Ascending aorta (tissue), 2 donors: ENCODE measurements around the gene ERN1. TPM values are rescaled to one million over a fixed set of nuclear protein-coding genes. Genes with fewer than 3 reads are reported as not detected.
A peak's percentile ranks its signal among the peaks of the same experiment; 100 is the strongest.
"Not testable (repeated sequence)": the region's sequence is repeated elsewhere in the genome, so short reads cannot be mapped to it uniquely, and the experiment has no call there.

Experiments used
- DNase-seq, 2 donors: peaks; one replicate each; pipeline ENCODE4 v3.0.0-alpha.2; 2019; ENCODE audit warnings: low spot score in 2 of 2
- H3K27ac ChIP-seq, 2 donors: fragments of 200-600 bp; sonication (generic); one replicate each; pipeline ENCODE4 v1.5.1; 2016 to 2017; ENCODE audit warnings: mild to moderate bottlenecking in 1 of 2
- H3K27me3 ChIP-seq: fragments of 200-600 bp; sonication (generic); one replicate; pipeline ENCODE4 v1.5.1; 2017
- H3K36me3 ChIP-seq, 2 donors: fragments of 200-600 bp; sonication (generic); one replicate each; pipeline ENCODE4 v1.5.1; 2016
- H3K4me1 ChIP-seq, 2 donors: fragments of 200-600 bp; sonication (generic); one replicate each; pipeline ENCODE4 v1.5.1; 2016 to 2017; ENCODE audit warnings: mild to moderate bottlenecking in 1 of 2
- H3K4me3 ChIP-seq, 2 donors: fragments of 200-600 bp; sonication (generic); one replicate each; pipeline ENCODE4 v1.5.1; 2016 to 2017; ENCODE audit warnings: mild to moderate bottlenecking in 1 of 2
- H3K9me3 ChIP-seq, 2 donors: fragments of 200-600 bp; sonication (generic); one replicate each; pipeline ENCODE4 v1.5.1; 2016
- intact Hi-C: fragments of 100-400 bp; cut with DNase I; formaldehyde crosslinking; loops from one replicate; pipeline ENCODE4 v1.15.1; 2023
- total RNA-seq: library from RNA; depleted of rRNA; stranded (reverse); fragments of >200 nt; gene quantifications from one replicate; pipeline ENCODE4 v1.1.0, GENCODE V29; 2016
- TF ChIP-seq, protein P1 (sequence below), 3 experiments: fragments of 200-600 bp in 2 of 3; fragments of 450-650 bp in 1 of 3; sonication (generic) in 2 of 3; IDR thresholded peaks; one replicate each; pipeline ENCODE4 v1.5.1; 2016 to 2019; ENCODE audit warnings: antibody characterized with exemption in 3 of 3, mild to moderate bottlenecking in 1 of 3, moderate library complexity in 1 of 3

Gene ERN1
- total RNA-seq, 1 donor from 2014 or later: 26.5 TPM

- no peak overlapping the region for H3K27ac ChIP-seq
- intact Hi-C loops: no loop called here
- TF ChIP-seq, protein P1, sequence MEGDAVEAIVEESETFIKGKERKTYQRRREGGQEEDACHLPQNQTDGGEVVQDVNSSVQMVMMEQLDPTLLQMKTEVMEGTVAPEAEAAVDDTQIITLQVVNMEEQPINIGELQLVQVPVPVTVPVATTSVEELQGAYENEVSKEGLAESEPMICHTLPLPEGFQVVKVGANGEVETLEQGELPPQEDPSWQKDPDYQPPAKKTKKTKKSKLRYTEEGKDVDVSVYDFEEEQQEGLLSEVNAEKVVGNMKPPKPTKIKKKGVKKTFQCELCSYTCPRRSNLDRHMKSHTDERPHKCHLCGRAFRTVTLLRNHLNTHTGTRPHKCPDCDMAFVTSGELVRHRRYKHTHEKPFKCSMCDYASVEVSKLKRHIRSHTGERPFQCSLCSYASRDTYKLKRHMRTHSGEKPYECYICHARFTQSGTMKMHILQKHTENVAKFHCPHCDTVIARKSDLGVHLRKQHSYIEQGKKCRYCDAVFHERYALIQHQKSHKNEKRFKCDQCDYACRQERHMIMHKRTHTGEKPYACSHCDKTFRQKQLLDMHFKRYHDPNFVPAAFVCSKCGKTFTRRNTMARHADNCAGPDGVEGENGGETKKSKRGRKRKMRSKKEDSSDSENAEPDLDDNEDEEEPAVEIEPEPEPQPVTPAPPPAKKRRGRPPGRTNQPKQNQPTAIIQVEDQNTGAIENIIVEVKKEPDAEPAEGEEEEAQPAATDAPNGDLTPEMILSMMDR (IDR thresholded peaks at IDR 0.05): no peak
- no peaks in the 10 kb centered on the region for H3K27me3 ChIP-seq
- DNase-seq: peak in 1 of 2 donors; percentile 21
- H3K4me1 ChIP-seq: no peaks in the 10 kb centered on the region
- H3K36me3 ChIP-seq: no peaks in the 10 kb centered on the region
- no peaks in the 10 kb centered on the region for H3K9me3 ChIP-seq
- H3K4me3 ChIP-seq: no peak overlapping the region
These were observed 121.1 kb downstream of the ERN1 start for GRCh38 chr17:64008830-64009229.

- intact Hi-C loops: no loop called here
- Histone ChIP-seq H3K4me1 (no peaks in the 10 kb centered on the region), H3K27ac (no peak overlapping the region), H3K27me3 (no peaks in the 10 kb centered on the region), H3K4me3 (no peak overlapping the region), H3K36me3 (no peaks in the 10 kb centered on the region), H3K9me3 (no peaks in the 10 kb centered on the region)
- DNase-seq: no peak
- TF ChIP-seq, protein P1 (IDR thresholded peaks at IDR 0.05): no peak
These were observed 121.6 kb downstream of the ERN1 start for GRCh38 chr17:64008346-64008745.

DNA sequence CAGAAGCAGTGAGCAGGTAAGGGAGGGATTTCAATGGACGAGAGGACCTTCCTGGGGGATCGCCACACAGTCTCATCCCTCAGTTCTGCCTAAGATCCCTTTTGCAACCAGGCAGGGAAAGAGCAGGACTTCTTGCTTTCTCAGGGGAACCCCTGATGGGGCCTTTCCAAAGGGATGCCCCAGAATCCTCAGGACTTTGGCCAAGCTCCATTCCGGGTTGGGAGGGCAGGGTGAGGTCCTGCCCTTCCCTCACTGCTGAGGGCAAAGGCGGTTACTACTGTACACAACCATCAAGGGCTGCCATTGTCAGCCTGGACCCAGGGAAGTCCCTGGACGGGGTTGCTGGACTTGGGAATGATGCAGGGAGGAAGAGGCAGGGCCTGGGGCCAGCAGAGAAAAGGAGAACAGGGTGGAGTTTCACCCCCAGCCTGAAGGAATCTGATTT is 122.1 kb downstream of the ERN1 start:
- H3K4me1 ChIP-seq: no peaks in the 10 kb centered on the region
- TF ChIP-seq, protein P1 (IDR thresholded peaks at IDR 0.05): no peak
- intact Hi-C loops: no loop called here
- H3K27ac ChIP-seq: no peak overlapping the region
- H3K36me3 ChIP-seq: no peaks in the 10 kb centered on the region
- DNase-seq: peak in 1 of 2 donors; percentile 56
- no peak overlapping the region for H3K4me3 ChIP-seq
- no peaks in the 10 kb centered on the region for H3K9me3 ChIP-seq
- no peaks in the 10 kb centered on the region for H3K27me3 ChIP-seq

GRCh38 chr17:64007089-64007837 is 122.7 kb downstream of the ERN1 start:
- H3K36me3 ChIP-seq, H3K4me3 ChIP-seq, H3K27me3 ChIP-seq, intact Hi-C loops, H3K4me1 ChIP-seq, H3K27ac ChIP-seq, H3K9me3 ChIP-seq: not testable (repeated sequence)
- peak in 1 of 2 donors; percentile 27 for DNase-seq

GRCh38 chr17:64006361-64007088 is 123.4 kb downstream of the ERN1 start:
- DNase-seq: peak in 1 of 2 donors; percentile 73
- H3K27me3 ChIP-seq: no peaks in the 10 kb centered on the region
- no peaks in the 10 kb centered on the region for H3K36me3 ChIP-seq
- peak overlapping the region in 1 of 2 donors; percentile 15 for H3K27ac ChIP-seq
- H3K4me3 ChIP-seq: no peak overlapping the region
- no peaks in the 10 kb centered on the region for H3K9me3 ChIP-seq
- no peaks in the 10 kb centered on the region for H3K4me1 ChIP-seq
- TF ChIP-seq, protein P1 (IDR thresholded peaks at IDR 0.05): no peak
- intact Hi-C loops: no loop called here

DNA sequence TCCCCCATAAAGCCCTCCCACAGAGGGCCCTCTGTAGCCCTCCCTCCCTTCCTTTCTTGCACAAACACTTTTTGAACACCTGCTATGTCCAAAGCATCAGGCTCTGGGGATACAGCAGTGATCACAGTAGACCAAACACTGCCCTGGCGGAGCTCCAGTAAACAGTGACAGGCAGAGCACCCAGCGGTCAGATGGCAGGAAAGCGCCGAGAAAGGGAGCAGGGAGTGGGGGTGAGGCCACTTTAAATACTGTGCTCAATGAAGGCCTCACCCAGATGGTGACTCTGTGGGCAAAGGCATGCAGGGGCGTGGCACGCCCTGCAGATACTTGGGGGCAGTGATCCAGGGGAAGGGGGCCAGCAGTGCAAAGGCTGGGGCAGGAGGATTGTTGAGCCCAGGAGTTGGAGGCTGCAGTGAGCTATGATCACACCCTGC is 124.2 kb downstream of the ERN1 start:
- TF ChIP-seq, protein P1 (IDR thresholded peaks at IDR 0.05): no peak
- intact Hi-C loops: no loop called here
- Histone ChIP-seq H3K4me3 (no peak overlapping the region), H3K36me3 (no peaks in the 10 kb centered on the region), H3K4me1 (no peaks in the 10 kb centered on the region), H3K9me3 (no peaks in the 10 kb centered on the region), H3K27me3 (no peaks in the 10 kb centered on the region), H3K27ac (no peak overlapping the region)
- DNase-seq: peak in 1 of 2 donors; percentile 62
